Measurements from ENCODE around the gene MAP4K1. TPM values are rescaled to one million over a fixed set of nuclear protein-coding genes. Genes with fewer than 3 reads are reported as not detected.

Gene MAP4K1
- total RNA-seq, 2 experiments from 2014 or later = 173 to 185 TPM

GRCh38 chr19:38592940-38593339 lies 24.8 kb downstream of the MAP4K1 start:
- Mint-ChIP-seq H3K27ac (no peak overlapping the region), H3K4me1 (ENCODE audit: low read depth) (no peaks in the 10 kb centered on the region), H3K9me3 (no peaks in the 10 kb centered on the region), H3K4me3 (no peak overlapping the region), H3K36me3 (ENCODE audit: low read depth) (peaks cover 64% of the 10 kb centered on the region), H3K27me3 (no peaks in the 10 kb centered on the region)
- no peaks in the 10 kb centered on the region for H3K4me1 ChIP-seq (ENCODE audit: insufficient read depth, low read length)
- H3K9me3 ChIP-seq (ENCODE audit: control insufficient read depth in 1 of 2, insufficient read depth in 1 of 2, low read length in 2 of 2) = no peaks in the 10 kb centered on the region
- ATAC-seq (ENCODE audit: poor library complexity) (no peak), DNase-seq (no peak)
- H3K4me3 ChIP-seq (ENCODE audit: low read length) = no peak overlapping the region
- H3K27ac ChIP-seq (ENCODE audit: low read depth in 1 of 2, low read length in 2 of 2) = no peak overlapping the region
- no peak for TF ChIP-seq CTCF (IDR thresholded peaks at IDR 0.05)
- H3K36me3 ChIP-seq (ENCODE audit: insufficient read depth, low read length) = peaks cover 70% of the 10 kb centered on the region
- ChIA-PET POLR2A (interaction anchor here (0.8 kb wide), 1 partner anchor 13 kb away, joined by 6 read pairs; no protein-coding TSS in a partner anchor), CTCF (no interaction called here)
- no peaks in the 10 kb centered on the region for H3K27me3 ChIP-seq (ENCODE audit: control insufficient read depth in 1 of 2, insufficient read depth in 2 of 2, low read length in 2 of 2)
- intact Hi-C loops (cut with DNase I, micrococcal nuclease) = no loop called here

DNA sequence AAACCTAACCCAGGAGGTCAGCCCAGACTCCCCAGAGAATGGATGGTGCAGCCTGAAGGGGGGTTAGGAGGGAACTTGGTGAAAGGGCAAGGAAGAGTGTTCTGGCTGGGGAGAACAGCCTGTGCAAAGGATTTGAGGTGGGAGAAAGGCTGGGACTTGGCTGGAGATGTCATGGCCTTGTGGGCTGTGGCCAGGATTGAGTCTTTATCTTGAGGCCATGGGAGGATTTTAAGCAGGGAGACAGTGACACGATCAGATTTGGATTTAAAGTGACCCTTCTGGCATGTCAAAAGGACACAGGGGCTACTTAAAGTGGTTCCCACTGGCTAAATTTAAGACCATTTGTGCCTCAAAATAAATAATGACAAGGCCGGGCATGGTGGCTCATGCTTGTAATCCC lies 29.7 kb downstream of the MAP4K1 start:
- Mint-ChIP-seq H3K27me3 (no peaks in the 10 kb centered on the region), H3K27ac (no peak overlapping the region), H3K4me3 (no peak overlapping the region), H3K9me3 (no peaks in the 10 kb centered on the region), H3K4me1 (ENCODE audit: low read depth) (peaks cover 5% of the 10 kb centered on the region), H3K36me3 (ENCODE audit: low read depth) (peaks cover 34% of the 10 kb centered on the region)
- DNase-seq (no peak), ATAC-seq (ENCODE audit: poor library complexity) (no peak)
- ChIA-PET POLR2A (no interaction called here), CTCF (no interaction called here)
- intact Hi-C loops (cut with DNase I, micrococcal nuclease) = no loop called here
- H3K4me3 ChIP-seq (ENCODE audit: low read length) = no peak overlapping the region
- TF ChIP-seq CTCF (IDR thresholded peaks at IDR 0.05) = no peak
- H3K27ac ChIP-seq (ENCODE audit: low read depth in 1 of 2, low read length in 2 of 2) = no peak overlapping the region
- H3K9me3 ChIP-seq (ENCODE audit: control insufficient read depth in 1 of 2, insufficient read depth in 1 of 2, low read length in 2 of 2) = no peaks in the 10 kb centered on the region
- peaks cover 7% of the 10 kb centered on the region for H3K4me1 ChIP-seq (ENCODE audit: insufficient read depth, low read length)
- H3K27me3 ChIP-seq (ENCODE audit: control insufficient read depth in 1 of 2, insufficient read depth in 2 of 2, low read length in 2 of 2) = no peaks in the 10 kb centered on the region
- peaks cover 36% of the 10 kb centered on the region for H3K36me3 ChIP-seq (ENCODE audit: insufficient read depth, low read length)

DNA sequence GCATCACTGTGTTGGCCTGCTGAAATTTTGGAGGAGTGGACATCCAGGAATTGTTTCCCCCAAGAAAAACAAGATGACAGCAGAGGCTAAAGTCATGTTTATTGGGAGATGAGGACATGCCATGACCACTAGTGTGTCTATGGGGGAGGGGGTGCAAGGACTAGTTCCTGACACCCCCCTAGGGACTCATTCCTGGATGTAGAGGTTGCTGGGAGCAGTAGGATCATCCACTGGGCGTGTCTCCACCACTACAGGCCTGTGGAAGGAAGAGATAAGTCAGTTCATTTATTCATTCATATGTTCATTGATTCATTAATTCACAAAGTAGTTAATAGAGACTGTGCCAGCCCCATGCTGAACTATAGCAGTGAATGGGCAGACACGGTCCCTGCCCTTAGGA lies 30.2 kb downstream of the MAP4K1 start:
- peaks cover 32% of the 10 kb centered on the region for H3K36me3 Mint-ChIP-seq (ENCODE audit: low read depth)
- no peaks in the 10 kb centered on the region for H3K9me3 Mint-ChIP-seq
- no peak for TF ChIP-seq CTCF (IDR thresholded peaks at IDR 0.05)
- no peak overlapping the region for H3K4me3 Mint-ChIP-seq
- peaks cover 5% of the 10 kb centered on the region for H3K4me1 Mint-ChIP-seq (ENCODE audit: low read depth)
- intact Hi-C loops (cut with DNase I, micrococcal nuclease) = no loop called here
- no peaks in the 10 kb centered on the region for H3K27me3 Mint-ChIP-seq
- no peak for DNase-seq
- Histone ChIP-seq H3K27me3 (ENCODE audit: control insufficient read depth in 1 of 2, insufficient read depth in 2 of 2, low read length in 2 of 2) (no peaks in the 10 kb centered on the region), H3K4me3 (ENCODE audit: low read length) (no peak overlapping the region), H3K27ac (ENCODE audit: low read depth in 1 of 2, low read length in 2 of 2) (no peak overlapping the region), H3K4me1 (ENCODE audit: insufficient read depth, low read length) (peaks cover 7% of the 10 kb centered on the region), H3K36me3 (ENCODE audit: insufficient read depth, low read length) (peaks cover 33% of the 10 kb centered on the region), H3K9me3 (ENCODE audit: control insufficient read depth in 1 of 2, insufficient read depth in 1 of 2, low read length in 2 of 2) (no peaks in the 10 kb centered on the region)
- no peak overlapping the region for H3K27ac Mint-ChIP-seq
- POLR2A ChIA-PET = no interaction called here
- CTCF ChIA-PET = no interaction called here
- ATAC-seq (ENCODE audit: poor library complexity) = no peak

Measured in CD4-positive, alpha-beta T cell (primary cell).